Adrenal gland (tissue), 5 donors: ENCODE measurements around the gene EXOC4.

Experiments used
- POLR2A ChIP-seq, 2 donors: fragments of 450-650 bp; IDR thresholded peaks; one replicate each; pipeline ENCODE4 v1.6.1; 2017; ENCODE audit warnings: antibody characterized with exemption in 2 of 2, mild to moderate bottlenecking in 2 of 2, moderate library complexity in 1 of 2
- TF ChIP-seq, protein P1 (sequence below), 6 experiments: fragments of 450-650 bp in 4 of 6; fragments of 200-600 bp in 2 of 6; sonication (generic) in 1 of 6; IDR thresholded peaks; 1 replicate in 5 of 6; 2 replicates in 1 of 6; pipeline versions ENCODE4 v1.5.1 to v1.8.0; 2016 to 2021; ENCODE audit warnings: antibody characterized with exemption in 6 of 6, mild to moderate bottlenecking in 2 of 6, moderate library complexity in 1 of 6
- donor health status: DM: no; HTN: no; CAD: no.

- TF ChIP-seq, protein P1, sequence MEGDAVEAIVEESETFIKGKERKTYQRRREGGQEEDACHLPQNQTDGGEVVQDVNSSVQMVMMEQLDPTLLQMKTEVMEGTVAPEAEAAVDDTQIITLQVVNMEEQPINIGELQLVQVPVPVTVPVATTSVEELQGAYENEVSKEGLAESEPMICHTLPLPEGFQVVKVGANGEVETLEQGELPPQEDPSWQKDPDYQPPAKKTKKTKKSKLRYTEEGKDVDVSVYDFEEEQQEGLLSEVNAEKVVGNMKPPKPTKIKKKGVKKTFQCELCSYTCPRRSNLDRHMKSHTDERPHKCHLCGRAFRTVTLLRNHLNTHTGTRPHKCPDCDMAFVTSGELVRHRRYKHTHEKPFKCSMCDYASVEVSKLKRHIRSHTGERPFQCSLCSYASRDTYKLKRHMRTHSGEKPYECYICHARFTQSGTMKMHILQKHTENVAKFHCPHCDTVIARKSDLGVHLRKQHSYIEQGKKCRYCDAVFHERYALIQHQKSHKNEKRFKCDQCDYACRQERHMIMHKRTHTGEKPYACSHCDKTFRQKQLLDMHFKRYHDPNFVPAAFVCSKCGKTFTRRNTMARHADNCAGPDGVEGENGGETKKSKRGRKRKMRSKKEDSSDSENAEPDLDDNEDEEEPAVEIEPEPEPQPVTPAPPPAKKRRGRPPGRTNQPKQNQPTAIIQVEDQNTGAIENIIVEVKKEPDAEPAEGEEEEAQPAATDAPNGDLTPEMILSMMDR (IDR thresholded peaks at IDR 0.05), result no peak
- no peak for TF ChIP-seq POLR2A (IDR thresholded peaks at IDR 0.05)
Measured at GRCh38 chr7:133290041-133290440, 37.2 kb downstream of the EXOC4 start.
